Skin of body (tissue), 2 donors: Measurements from ENCODE around the gene TMA7. TPM values are rescaled to one million over a fixed set of nuclear protein-coding genes. Genes with fewer than 3 reads are reported as not detected.

Source experiments
- DNase-seq: peaks from one replicate; lab custom pipeline; 2025; lab: John Stamatoyannopoulos, UW
- total RNA-seq: library from RNA; depleted of rRNA; stranded (reverse); fragments of >200 nt; gene quantifications from one replicate; pipeline ENCODE4 v1.2.3, GENCODE V29; 2014

TMA7 gene
- total RNA-seq, 1 donor from 2014 or later = 152 TPM

GRCh38 chr3:48408823-48409281 is 31.2 kb upstream of the TMA7 start:
- DNase-seq = no peak

DNA sequence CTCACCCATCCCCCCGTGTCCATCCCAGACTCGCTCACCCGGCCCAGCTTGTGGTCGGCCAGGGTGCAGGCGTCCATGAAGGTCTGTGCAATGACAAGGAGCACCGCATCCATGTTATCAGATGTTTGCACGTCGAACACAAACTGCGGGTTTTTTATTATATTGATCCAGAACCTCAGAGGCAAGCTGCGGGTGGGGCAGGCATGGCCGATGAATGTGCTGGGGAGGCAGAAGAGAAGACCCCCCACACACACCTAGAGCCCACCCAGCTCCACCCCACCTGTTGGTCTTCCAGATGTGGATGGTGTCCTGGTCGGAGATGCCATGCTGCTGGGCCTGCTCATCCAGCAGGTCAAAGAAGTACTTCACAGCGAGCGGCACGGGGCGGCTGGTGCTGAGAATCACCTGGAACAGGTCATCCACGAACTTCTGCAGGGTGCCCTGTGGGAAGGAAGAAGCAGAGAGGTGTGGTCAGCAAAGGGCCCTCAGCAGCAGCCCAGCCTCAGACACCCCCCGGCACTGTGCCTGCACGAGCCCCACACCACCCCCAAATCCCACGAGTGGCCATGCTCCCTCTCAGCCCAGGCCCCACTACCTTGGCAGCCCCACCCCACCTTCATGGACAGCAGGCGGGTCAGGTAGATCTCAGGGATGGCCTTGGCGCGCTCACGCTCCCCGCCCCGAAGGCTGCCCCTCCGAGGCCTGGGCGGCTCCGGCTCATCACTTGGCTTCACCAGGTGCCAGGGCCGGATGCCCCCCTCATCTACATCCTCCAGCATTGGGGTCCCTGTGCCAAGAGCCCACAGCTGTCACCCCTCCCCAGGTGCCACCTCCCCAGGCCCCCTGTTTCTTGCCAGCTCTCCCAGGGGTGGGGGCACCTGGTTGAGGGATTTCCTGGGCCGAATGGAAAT is 30.5 kb upstream of the TMA7 start:
- no peak for DNase-seq

DNA sequence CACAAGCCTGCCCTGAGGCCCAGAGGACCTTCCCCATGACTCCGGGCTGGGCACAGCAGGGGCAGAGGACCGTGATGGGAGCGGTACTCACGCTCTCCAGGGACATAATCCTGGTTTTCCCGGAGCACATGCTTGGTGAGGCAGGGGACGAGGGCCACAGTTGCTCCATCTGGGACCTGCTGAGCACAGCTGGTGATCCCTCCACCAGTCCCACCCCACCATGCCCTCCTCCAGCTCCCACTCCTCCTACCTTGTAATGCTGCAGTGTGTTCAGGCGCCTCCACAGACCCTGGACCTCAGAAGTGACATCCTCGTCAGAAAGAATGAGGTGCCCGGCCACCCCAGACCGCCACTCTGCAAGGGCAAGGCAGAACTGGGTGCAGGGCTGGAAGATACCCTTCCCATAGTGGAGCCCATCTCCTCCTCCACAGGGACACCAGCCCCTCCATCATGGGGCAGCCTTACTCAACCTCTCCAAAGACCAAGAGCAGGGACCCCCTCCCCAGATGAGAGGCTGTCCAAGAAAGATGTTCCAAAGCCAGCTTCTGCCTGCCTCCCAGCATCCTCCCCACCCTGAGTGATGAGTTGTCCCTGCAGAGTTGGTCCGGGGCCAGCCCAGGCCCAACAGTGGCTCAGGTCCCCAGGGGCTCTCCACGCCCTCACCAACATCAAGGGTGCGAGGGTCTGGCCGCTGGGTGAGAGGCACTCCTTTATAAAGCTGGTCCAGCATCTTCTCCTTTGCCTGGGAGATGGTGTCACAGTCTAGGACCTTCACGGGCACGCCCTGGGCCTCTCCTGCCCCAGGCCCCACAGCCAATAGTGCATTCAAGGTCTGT is 29.6 kb upstream of the TMA7 start:
- no peak for DNase-seq

GRCh38 chr3:48411041-48411588 is 28.9 kb upstream of the TMA7 start:
- DNase-seq = no peak

DNA sequence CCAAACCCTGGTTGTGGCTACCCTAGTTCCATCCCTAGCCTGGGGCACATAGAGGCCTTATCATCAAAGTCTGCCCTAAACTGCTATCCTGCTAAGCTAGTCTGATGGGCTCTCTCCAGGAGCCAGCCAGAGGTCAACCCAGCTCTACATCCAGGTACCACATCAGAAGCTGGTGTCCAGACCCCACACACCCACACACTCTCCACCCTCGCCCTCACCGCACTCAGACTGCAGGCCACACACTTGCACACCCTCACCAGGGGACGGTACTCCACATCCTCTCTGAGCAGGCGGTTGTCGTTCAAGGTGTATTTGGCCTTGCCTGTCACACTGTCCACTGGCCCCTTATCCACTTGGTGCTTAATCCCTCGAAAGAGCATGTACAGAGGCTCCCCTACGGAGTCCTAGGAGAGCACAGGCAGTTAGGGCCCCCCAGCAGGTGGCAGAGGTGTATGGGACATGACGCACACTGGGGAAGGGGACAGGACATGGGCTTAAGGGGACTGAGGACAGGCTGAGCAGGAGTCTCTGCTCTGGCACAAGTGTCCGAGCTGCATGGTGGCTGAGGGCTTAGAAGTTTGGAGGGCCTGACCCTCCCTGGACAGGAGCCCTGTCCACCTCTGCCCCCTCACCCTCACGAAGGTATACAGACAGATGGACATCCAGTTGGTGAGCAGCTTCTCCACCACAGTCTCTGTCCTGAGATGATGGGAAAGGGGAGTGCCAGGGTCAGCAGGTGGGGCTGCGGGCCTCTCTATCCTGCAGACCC is 28.3 kb upstream of the TMA7 start:
- DNase-seq = no peak

DNA sequence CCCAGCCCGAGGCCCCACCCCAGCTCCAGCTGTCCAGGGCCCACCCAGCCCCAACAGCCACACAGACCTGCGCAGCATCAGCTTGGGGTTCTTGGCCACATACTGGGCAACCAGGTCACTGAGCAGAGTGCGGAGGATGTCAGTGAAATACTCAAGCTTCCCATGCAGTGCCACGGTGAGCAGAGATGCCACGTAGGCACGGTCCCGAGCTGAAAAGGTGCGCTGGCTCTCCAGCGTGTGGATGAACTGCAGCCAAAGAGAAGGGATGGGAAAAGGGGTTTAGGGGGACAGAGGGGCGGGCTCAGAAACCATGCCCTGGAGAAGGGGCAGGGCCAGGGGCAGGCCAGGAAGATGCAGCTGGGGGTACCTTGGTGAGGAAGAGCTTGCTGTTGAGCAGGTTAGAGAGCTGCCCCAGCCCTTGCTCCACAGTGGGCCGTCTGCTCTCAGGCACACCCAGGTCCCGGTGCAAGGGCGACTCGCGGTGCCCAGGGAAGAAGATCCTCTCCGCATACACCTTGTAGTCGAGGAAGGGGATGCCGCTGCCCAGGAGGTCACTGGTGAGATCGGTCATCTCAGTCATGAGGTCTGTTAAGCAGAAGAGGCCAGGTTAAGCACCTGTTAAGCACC is 27.6 kb upstream of the TMA7 start:
- DNase-seq = no peak

- no peak for DNase-seq
These were observed 27.0 kb upstream of the TMA7 start for GRCh38 chr3:48413086-48413485.

DNA sequence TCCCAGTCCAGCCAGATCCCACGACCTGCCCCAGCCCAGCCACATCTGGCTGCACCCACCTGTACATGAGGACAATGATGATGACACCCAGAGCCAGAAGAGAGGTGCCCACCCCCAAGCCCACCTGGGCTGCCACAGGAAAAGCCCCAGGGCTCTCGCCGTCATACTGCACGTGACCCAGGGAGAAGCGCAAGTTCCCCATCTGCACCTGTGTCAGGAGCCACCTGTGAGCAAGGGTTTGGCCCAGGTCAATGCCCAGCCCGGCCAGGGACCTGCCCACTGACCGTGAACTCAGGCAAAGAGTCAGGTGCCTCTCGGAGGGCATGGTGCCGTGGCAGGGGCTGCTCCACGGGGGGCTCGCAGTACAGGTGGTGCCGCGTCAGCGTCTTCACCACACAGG is 26.4 kb upstream of the TMA7 start:
- DNase-seq = no peak

DNA sequence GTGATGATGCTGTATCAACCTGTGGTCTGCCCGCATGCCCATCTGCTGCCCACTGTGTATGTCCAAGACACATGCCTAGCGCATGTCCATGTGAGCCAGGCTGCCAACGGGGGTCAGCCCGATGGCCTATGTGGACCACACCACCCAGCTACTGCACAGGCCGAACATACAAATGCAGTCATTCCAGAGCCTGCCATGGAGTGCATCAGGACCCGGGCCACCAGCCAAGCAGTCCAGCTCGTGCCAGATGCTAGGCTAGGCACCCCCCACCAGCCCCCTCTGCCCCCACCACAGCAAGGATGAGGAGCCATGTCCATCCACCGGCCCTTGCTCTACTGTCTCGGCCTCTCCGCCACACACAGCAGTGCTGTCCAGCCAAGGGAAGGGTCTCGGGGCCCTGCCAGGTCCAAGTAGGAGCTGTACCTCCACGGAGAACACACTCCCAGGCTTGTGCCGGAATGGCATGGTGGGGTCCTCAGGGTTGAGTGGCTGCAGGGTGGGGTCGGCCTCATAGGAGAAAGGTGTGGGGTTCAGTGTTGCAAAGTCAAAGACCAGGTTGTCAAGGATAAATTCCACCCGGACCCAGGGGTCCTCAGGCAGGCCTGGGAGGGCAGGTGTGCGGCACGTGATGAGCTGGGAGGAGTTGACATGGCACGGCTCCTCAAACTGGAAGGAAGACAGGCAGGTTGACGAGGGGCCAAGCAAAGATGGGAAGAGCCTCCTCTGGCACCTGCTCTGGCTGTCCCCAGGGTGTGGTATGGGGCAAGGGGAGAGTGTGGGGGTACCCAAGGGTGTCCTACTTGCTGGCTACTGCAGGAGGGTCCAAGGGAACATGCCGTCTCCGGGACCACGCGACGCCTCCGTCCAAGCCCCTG is 25.4 kb upstream of the TMA7 start:
- no peak for DNase-seq

DNA sequence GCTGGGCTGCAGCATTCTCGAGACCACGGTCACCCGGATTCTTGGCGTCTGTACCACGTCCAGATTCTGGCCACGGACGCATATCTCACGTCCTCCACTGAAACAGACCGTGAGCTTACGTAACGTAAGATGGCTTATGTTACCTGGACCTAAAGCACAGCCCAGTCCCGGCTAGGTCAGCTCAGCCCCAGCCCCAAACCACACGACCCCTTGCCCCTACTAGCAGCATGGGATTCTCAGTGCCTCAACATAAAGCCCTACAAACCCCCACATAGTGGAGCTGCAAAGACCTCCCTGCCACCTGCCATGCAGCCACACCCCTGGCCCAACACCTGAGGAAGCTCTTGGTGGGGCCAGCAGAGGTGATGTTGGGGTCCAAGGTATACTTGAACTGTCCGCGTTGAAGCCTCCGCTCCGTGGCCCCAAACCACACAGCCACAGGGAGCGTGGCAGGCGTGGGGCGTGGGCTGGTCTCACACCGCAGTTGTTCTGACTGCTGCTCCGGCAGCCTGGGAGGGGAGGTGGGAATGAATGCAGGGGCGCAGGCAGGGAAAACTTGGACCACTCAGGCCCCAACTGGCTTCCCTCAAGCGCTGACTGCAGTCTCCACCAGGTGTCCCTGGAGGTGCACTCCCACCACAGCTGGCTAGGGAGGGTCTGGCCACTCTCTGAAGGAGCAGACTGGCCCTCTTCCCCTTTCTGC is 24.7 kb upstream of the TMA7 start:
- DNase-seq = no peak

GRCh38 chr3:48416091-48416505 is 24.0 kb upstream of the TMA7 start:
- no peak for DNase-seq

GRCh38 chr3:48416546-48416945 is 23.5 kb upstream of the TMA7 start:
- DNase-seq = no peak

GRCh38 chr3:48417529-48418108 is 22.4 kb upstream of the TMA7 start:
- DNase-seq = no peak

DNA sequence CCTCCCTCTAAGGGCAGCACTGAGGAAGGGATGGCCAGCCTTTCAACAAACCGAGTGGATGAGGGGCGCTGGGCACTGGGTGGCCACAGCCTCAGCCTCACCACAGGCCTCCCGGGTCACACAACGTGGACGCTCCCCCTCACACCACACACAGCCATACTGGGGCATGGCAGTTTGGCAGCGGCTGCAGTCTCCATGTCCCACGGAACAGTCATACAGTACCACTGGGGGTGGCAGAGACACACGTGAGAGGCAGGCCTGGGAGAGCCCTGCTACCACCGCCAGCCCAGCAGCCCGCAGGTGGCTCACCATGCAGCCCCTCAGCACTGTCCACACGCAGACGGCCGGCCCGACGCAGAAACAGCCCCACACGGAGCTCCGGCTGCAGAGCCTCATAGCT is 21.9 kb upstream of the TMA7 start:
- DNase-seq = no peak

DNA sequence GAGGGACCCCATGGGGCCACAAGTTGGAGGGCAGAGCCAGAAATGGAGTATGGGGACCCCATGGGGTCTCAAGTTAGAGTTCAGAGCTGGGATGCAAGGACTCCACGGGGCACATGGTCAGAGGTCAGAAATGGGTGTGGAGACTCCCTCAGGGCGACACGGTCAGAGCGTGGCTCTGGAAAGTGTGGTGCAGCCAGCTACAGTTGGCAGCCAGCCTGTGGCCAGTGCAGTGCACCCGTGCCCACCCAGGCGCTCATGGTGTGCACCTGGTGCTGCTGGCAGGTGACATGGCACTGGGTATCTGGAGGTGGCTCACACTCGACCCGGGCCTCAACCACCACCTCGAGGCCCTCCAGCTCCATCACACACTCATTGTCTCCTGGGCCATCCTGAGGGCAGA is 21.4 kb upstream of the TMA7 start:
- no peak for DNase-seq

DNA sequence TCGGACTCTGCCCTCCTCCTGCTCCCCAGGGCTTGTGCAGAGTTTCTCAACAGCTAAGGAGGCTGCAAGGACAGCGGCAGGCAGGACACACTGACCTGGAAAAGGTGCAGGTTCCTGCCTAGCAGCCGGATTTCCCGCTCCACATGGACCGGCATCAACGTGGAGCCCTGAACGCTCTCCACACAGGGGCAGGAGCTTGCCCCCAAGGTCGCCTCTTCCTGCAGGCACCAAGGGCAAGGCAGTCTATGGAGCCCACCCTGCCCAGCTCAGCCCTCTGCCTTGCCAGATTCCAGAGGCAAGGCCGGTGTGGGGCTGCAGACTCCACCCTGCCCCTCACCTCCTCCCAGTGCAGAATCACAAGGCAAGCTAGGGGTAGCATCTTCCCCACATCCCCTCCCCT is 20.9 kb upstream of the TMA7 start:
- DNase-seq = no peak

DNA sequence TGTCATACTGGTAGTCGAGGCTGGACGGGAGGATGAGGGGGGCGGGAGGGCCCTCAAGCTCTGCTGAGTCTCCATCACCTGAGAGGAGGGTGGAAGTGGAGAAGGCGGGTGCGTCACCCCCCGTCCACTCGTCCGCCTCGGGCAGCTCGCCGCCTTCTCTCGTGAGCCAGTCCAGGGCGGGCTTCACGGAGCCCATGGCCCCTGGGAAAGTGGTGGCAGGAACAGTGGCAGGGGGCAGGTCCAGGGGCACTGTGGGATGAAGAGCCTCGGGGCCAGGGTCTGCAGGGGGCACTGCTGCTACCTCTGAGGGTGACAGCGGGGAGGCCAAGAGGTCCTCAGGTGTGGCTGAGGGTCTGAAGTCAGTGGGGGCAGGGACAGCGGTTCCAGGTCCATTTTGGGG is 20.5 kb upstream of the TMA7 start:
- no peak for DNase-seq

DNA sequence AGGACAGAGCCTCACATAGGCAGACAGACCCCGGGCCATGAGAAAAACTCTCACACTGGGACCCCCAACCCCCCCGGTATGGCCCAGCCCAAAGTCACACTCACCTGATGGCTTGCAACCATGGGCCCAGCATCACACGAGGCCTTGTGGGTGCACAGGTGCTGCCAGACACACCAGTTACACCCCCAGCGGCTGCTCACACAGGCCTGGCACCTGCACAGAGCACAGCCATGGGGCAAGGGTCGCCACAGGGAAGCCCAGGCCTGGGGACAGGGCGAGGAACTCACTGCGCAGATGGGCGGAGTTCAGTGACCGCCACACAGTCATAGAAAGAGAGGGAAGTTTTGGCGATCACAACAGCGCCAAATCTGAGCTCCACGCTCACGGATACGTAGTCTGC is 19.5 kb upstream of the TMA7 start:
- DNase-seq = no peak

GRCh38 chr3:48422272-48422671 is 17.8 kb upstream of the TMA7 start:
- no peak for DNase-seq
